Lower lobe of right lung (tissue), 2 donors: Measurements from ENCODE around the gene FBXO27. TPM values are rescaled to one million over a fixed set of nuclear protein-coding genes. Genes with fewer than 3 reads are reported as not detected.

Source experiments
- ATAC-seq, 2 donors: fragments of 200-7000 bp; cut with Tn5 transposase; one replicate each; pipeline ENCODE4 v1.9.1; 2020 to 2022; ENCODE audit warnings: mild to moderate bottlenecking in 2 of 2, moderate library complexity in 2 of 2
- DNase-seq: peaks from one replicate; pipeline ENCODE4 v3.0.0-alpha.2; 2020
- H3K27ac ChIP-seq: fragments of 200-600 bp; one replicate; pipeline ENCODE4 v1.8.0; 2022
- H3K27me3 ChIP-seq: fragments of 200-600 bp; one replicate; pipeline ENCODE4 v1.8.0; 2022; ENCODE audit warnings: low read depth
- H3K36me3 ChIP-seq: fragments of 200-600 bp; one replicate; pipeline ENCODE4 v1.8.0; 2022; ENCODE audit warnings: mild to moderate bottlenecking
- H3K4me1 ChIP-seq: fragments of 200-600 bp; one replicate; pipeline ENCODE4 v1.8.0; 2022
- H3K4me3 ChIP-seq: fragments of 200-600 bp; one replicate; pipeline ENCODE4 v1.8.0; 2022; ENCODE audit warnings: mild to moderate bottlenecking
- H3K9me3 ChIP-seq: fragments of 200-600 bp; one replicate; pipeline ENCODE4 v1.8.0; 2022
- intact Hi-C: fragments of 100-400 bp; cut with DNase I; formaldehyde crosslinking; loops from one replicate; pipeline ENCODE4 v1.11.0; 2022
- total RNA-seq: library from RNA; stranded (reverse); fragmentation: NEBNext Ultra II Directional; extraction: Animal tissue kit (Norgen Biotek cat#: 25700); gene quantifications from one replicate; pipeline ENCODE4 v1.2.1, GENCODE V29; 2021
- TF ChIP-seq, protein P1 (sequence below): fragments of 200-600 bp; IDR thresholded peaks from one replicate; pipeline ENCODE4 v1.8.0; 2022; ENCODE audit warnings: antibody characterized with exemption, mild to moderate bottlenecking
- donor health status: DM: no; HTN: yes; CAD: no; lungs with severe emphysema.

Gene FBXO27
- total RNA-seq, 1 donor from 2014 or later: 6.4 TPM

DNA sequence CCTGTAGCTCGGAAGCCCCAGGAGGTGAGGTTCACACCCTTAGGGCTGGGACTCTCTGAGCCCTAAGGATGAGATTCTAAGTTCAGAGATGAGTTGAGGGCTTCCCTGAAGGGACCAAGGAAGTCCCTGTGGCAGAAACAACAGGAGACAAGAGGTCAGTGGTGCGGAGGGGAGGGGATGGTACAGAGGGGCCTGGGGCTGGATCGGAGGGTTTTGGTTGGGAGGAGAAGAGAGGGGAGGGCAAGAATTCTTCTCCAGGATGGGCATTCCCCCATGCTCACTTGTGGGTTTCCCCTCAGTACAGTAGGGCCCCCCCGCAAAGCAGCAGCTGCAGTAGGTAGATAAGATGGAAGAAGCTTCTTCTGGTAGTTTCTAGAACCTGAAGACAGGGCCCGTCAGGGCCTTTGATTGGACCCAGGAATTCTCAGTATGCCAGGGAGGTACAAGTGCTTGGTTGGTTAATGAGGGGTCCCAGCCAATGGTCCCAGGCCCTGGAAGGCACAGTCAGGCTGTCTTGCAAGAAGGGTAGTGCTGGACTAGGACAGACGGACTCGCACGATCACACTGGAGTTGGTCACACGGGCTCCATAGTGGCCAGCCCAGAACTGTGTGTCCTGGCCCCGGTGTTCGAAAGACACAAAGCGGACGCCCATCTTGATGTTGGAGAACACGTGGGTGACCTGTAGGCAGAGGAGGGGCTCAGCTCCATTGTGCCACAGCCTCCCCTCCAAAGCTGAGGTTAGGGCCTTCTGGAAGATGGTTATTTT is 7.3 kb downstream of the FBXO27 start:
- ATAC-seq (no peak), DNase-seq (no peak)
- intact Hi-C loops: no loop called here
- H3K27ac ChIP-seq: no peak overlapping the region
- H3K4me3 ChIP-seq: no peak overlapping the region
- H3K36me3 ChIP-seq: no peaks in the 10 kb centered on the region
- TF ChIP-seq, protein P1, sequence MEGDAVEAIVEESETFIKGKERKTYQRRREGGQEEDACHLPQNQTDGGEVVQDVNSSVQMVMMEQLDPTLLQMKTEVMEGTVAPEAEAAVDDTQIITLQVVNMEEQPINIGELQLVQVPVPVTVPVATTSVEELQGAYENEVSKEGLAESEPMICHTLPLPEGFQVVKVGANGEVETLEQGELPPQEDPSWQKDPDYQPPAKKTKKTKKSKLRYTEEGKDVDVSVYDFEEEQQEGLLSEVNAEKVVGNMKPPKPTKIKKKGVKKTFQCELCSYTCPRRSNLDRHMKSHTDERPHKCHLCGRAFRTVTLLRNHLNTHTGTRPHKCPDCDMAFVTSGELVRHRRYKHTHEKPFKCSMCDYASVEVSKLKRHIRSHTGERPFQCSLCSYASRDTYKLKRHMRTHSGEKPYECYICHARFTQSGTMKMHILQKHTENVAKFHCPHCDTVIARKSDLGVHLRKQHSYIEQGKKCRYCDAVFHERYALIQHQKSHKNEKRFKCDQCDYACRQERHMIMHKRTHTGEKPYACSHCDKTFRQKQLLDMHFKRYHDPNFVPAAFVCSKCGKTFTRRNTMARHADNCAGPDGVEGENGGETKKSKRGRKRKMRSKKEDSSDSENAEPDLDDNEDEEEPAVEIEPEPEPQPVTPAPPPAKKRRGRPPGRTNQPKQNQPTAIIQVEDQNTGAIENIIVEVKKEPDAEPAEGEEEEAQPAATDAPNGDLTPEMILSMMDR: no peak
- no peaks in the 10 kb centered on the region for H3K4me1 ChIP-seq
- H3K27me3 ChIP-seq: no peaks in the 10 kb centered on the region
- no peaks in the 10 kb centered on the region for H3K9me3 ChIP-seq

DNA sequence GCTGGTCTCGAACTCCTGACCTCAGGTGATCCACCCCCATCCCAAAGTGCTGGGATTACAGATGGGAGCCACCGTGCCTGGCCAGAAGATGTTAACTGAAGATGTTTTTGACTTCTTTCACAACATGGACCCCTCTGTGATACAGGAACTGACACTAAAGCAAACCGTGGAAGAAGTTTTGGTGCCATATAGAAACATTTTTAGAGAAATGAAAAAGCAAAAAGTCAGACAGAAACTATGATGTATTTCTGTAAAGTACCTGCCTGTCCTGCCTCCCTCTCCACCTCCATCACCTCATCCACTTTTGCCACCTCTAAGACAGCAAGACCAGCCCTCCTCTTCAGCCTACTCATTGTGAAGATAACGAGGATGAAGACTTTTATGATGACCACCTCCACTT is 11.3 kb downstream of the FBXO27 start:
- H3K4me3 ChIP-seq: no peak overlapping the region
- intact Hi-C loops: no loop called here
- H3K36me3 ChIP-seq: no peaks in the 10 kb centered on the region
- H3K9me3 ChIP-seq: no peaks in the 10 kb centered on the region
- no peak for ATAC-seq
- no peak for DNase-seq
- TF ChIP-seq, protein P1: no peak
- H3K27me3 ChIP-seq: no peaks in the 10 kb centered on the region
- H3K27ac ChIP-seq: no peak overlapping the region
- H3K4me1 ChIP-seq: no peaks in the 10 kb centered on the region

DNA sequence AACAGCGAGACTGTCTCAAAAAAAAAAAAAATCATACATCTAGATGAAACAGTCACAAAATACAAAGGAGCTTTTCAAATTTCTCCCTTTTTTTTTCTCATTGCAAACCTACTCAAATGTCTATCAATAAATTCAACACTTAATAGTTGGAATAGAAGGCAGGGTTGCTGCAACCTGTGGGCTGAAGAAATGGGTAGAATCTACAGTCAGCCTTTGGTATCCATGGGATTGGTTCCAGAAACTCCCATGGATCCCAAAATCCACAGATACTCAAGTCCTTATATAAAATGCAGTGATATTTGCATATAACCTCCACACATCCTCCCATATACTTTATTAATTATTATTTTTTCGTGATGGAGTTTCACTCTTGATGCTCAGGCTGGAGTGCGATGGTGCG is 14.7 kb downstream of the FBXO27 start:
- no peak for DNase-seq

DNA sequence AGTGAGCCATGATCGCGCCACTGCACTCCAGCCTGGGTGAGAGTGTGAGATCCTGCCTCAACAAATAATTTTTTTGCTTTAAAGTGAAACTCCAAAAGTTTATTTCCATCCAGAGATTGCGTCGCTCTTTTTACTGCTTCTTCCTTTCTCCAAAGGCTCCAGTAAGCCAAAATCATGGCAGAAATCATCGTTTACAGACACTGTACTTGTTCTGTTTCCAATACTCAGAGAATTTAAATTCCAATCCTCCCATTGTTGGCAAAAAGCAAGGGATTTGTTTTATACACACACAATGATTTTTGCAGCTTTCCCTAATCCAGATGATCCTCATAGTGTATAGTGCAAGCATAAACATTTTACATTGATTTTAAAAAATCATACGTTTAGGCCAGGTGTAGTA is 15.3 kb downstream of the FBXO27 start:
- ATAC-seq (no peak), DNase-seq (no peak)
- no peaks in the 10 kb centered on the region for H3K4me1 ChIP-seq
- H3K36me3 ChIP-seq: no peaks in the 10 kb centered on the region
- H3K27ac ChIP-seq: no peak overlapping the region
- no peaks in the 10 kb centered on the region for H3K9me3 ChIP-seq
- H3K4me3 ChIP-seq: no peak overlapping the region
- TF ChIP-seq, protein P1: no peak
- H3K27me3 ChIP-seq: no peaks in the 10 kb centered on the region
- intact Hi-C loops: no loop called here

More for the DNA sequence above, 14.7 kb downstream of the FBXO27 start:
- TF ChIP-seq, protein P1: no peak
- no peaks in the 10 kb centered on the region for H3K36me3 ChIP-seq
- H3K27ac ChIP-seq: no peak overlapping the region
- intact Hi-C loops: no loop called here
- H3K27me3 ChIP-seq: no peaks in the 10 kb centered on the region
- no peak for ATAC-seq
- H3K9me3 ChIP-seq: no peaks in the 10 kb centered on the region
- no peaks in the 10 kb centered on the region for H3K4me1 ChIP-seq
- no peak overlapping the region for H3K4me3 ChIP-seq

DNA sequence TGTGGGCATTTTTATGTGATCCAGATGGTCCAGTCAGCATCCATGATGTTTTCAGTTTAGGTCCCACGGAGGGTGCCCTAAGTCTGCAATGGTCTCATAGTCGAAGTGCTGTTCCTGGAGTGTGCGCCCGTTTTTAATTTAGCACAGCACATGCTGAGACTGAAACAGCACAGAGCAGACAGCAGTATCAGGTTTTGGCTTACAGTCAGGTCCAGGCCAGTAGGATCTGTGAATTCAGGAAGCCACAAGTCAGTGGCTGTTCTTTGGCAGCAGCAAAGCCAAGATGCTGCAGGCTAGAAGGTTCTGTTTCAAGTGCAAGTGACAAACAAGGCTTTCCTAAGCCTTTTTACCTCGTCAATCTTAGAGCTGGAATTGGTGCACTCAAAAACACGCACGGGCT is 18.3 kb downstream of the FBXO27 start:
- intact Hi-C loops: no loop called here
- no peak overlapping the region for H3K4me3 ChIP-seq
- TF ChIP-seq, protein P1: no peak

More for the DNA sequence above, 18.3 kb downstream of the FBXO27 start:
- Histone ChIP-seq H3K27ac (no peak overlapping the region), H3K36me3 (no peaks in the 10 kb centered on the region), H3K27me3 (no peaks in the 10 kb centered on the region), H3K9me3 (no peaks in the 10 kb centered on the region), H3K4me1 (no peaks in the 10 kb centered on the region)
- ATAC-seq (no peak), DNase-seq (no peak)
